ENCODE data around the gene MC3R. TPM values are rescaled to one million over a fixed set of nuclear protein-coding genes. Genes with fewer than 3 reads are reported as not detected.
"Not testable (repeated sequence)": the region's sequence is repeated elsewhere in the genome, so short reads cannot be mapped to it uniquely, and the experiment has no call there.

The MC3R gene
- total and polyA plus RNA-seq, 9 donors, result not detected

GRCh38 chr20:56213321-56213720 is 35.2 kb upstream of the MC3R start:
- Histone ChIP-seq H3K27me3 (no peaks in the 10 kb centered on the region), H3K4me1 (ENCODE audit: insufficient read depth) (no peaks in the 10 kb centered on the region), H3K9me3 (no peaks in the 10 kb centered on the region), H3K4me3 (no peak overlapping the region), H3K27ac (no peak overlapping the region), H3K36me3 (no peaks in the 10 kb centered on the region)
- WGBS, 3 donors, result 86 to 94% (median 89%) methylated on average over 2 of the region's 2 CpGs
- intact Hi-C loops (cut with DNase I), result no loop called here
- TF ChIP-seq POLR2A (IDR thresholded peaks at IDR 0.05), result no peak
- TF ChIP-seq CTCF (IDR thresholded peaks at IDR 0.05), result no peak
- no peak for TF ChIP-seq EP300 (IDR thresholded peaks at IDR 0.05)
- no peak for DNase-seq

GRCh38 chr20:56215115-56215514 is 33.4 kb upstream of the MC3R start:
- TF ChIP-seq POLR2A (IDR thresholded peaks at IDR 0.05) (no peak), EP300 (IDR thresholded peaks at IDR 0.05) (no peak)
- intact Hi-C loops (cut with DNase I), result no loop called here
- 2 to 5% (median 4%) methylated on average over 2 of the region's 2 CpGs for WGBS, 3 donors

GRCh38 chr20:56217829-56218228 is 30.7 kb upstream of the MC3R start:
- Histone ChIP-seq H3K27ac (no peak overlapping the region), H3K36me3 (no peaks in the 10 kb centered on the region), H3K4me3 (no peak overlapping the region), H3K4me1 (ENCODE audit: insufficient read depth) (no peaks in the 10 kb centered on the region), H3K9me3 (no peaks in the 10 kb centered on the region), H3K27me3 (no peaks in the 10 kb centered on the region)
- TF ChIP-seq EP300 (IDR thresholded peaks at IDR 0.05), result no peak
- no peak for TF ChIP-seq POLR2A (IDR thresholded peaks at IDR 0.05)
- TF ChIP-seq CTCF (IDR thresholded peaks at IDR 0.05), result no peak
- 60 to 64% (median 62%) methylated on average over 2 of the region's 2 CpGs for WGBS, 3 donors
- intact Hi-C loops (cut with DNase I), result no loop called here
- no peak for DNase-seq

More at GRCh38 chr20:56215115-56215514, 33.4 kb upstream of the MC3R start:
- DNase-seq, result no peak
- Histone ChIP-seq H3K4me3 (no peak overlapping the region), H3K27me3 (no peaks in the 10 kb centered on the region), H3K4me1 (ENCODE audit: insufficient read depth) (no peaks in the 10 kb centered on the region), H3K36me3 (no peaks in the 10 kb centered on the region), H3K9me3 (no peaks in the 10 kb centered on the region), H3K27ac (no peak overlapping the region)

- H3K36me3 ChIP-seq; H3K9me3 ChIP-seq; H3K4me1 ChIP-seq (ENCODE audit: insufficient read depth); H3K4me3 ChIP-seq; H3K27ac ChIP-seq; H3K27me3 ChIP-seq; DNase-seq; intact Hi-C loops (cut with DNase I): not testable (repeated sequence)
- WGBS, 3 donors, result 83 to 87% (median 86%) methylated on average over 4 of the region's 4 CpGs
These were observed 27.3 kb upstream of the MC3R start for GRCh38 chr20:56221186-56221585.

- WGBS, 3 donors, result 70 to 81% (median 76%) methylated on average over 1 of the region's 1 CpG
- DNase-seq, result no peak
- Histone ChIP-seq H3K27me3 (no peaks in the 10 kb centered on the region), H3K4me1 (ENCODE audit: insufficient read depth) (no peaks in the 10 kb centered on the region), H3K27ac (no peak overlapping the region), H3K4me3 (no peak overlapping the region), H3K9me3 (no peaks in the 10 kb centered on the region), H3K36me3 (no peaks in the 10 kb centered on the region)
- intact Hi-C loops (cut with DNase I), result no loop called here
- TF ChIP-seq POLR2A (IDR thresholded peaks at IDR 0.05) (no peak), CTCF (IDR thresholded peaks at IDR 0.05) (no peak), EP300 (IDR thresholded peaks at IDR 0.05) (no peak)
These were observed 26.3 kb upstream of the MC3R start for GRCh38 chr20:56222201-56222600.

- Histone ChIP-seq H3K9me3 (no peaks in the 10 kb centered on the region), H3K4me3 (no peak overlapping the region), H3K36me3 (no peaks in the 10 kb centered on the region), H3K27me3 (no peaks in the 10 kb centered on the region), H3K4me1 (ENCODE audit: insufficient read depth) (no peaks in the 10 kb centered on the region), H3K27ac (no peak overlapping the region)
- TF ChIP-seq EP300 (IDR thresholded peaks at IDR 0.05), result no peak
- no peak for TF ChIP-seq POLR2A (IDR thresholded peaks at IDR 0.05)
- TF ChIP-seq CTCF (IDR thresholded peaks at IDR 0.05), result no peak
- no peak for DNase-seq
- intact Hi-C loops (cut with DNase I), result no loop called here
- 59 to 70% (median 66%) methylated on average over 2 of the region's 2 CpGs for WGBS, 3 donors
These were observed 25.6 kb upstream of the MC3R start for GRCh38 chr20:56222945-56223344.

All from ovary (tissue), 9 donors.